ENCODE data around the gene KRTAP10-12.
"Not testable (repeated sequence)": the region's sequence is repeated elsewhere in the genome, so short reads cannot be mapped to it uniquely, and the experiment has no call there.

DNA sequence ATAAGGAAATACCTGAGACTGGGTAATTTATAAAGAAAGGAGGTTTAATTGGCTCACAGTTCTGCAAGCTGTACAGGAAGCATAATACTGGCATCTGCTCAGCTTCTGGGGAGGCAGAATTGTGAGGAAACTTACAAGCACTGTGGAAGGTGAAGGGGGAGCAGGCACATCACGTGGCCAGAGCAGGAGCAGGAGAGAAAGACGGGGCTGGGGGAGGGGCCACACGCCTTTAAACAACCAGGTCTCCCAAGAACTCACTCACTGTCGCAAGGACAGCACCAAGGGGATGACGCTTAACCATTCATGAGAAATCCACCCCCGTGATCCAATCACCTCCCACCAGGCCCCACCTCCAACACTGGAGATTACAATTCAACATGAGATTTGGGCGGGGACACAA is 35.4 kb upstream of the KRTAP10-12 start:
- TF ChIP-seq CTCF (IDR thresholded peaks at IDR 0.05); POLR2AphosphoS5 (IDR thresholded peaks at IDR 0.05); POLR2A (IDR thresholded peaks at IDR 0.05); EP300 (IDR thresholded peaks at IDR 0.05; ENCODE audit: low read depth): not testable (repeated sequence)

Measured in transverse colon (tissue), 4 donors.